HEK293 (cell line): ENCODE measurements around the gene SIX2.

Source experiments
- AEBP2 ChIP-seq: fragments of 450-650 bp; formaldehyde crosslinking; IDR thresholded peaks from 2 replicates; pipeline ENCODE4 v1.5.1; 2016; ENCODE audit warnings: missing biosample characterization, missing genetic modification characterization, borderline replicate concordance
- CTCF ChIP-seq: fragments of 450-650 bp; formaldehyde crosslinking; IDR thresholded peaks from 2 replicates; pipeline ENCODE4 v1.5.1; 2016; ENCODE audit warnings: missing biosample characterization, missing genetic modification characterization
- EGR2 ChIP-seq: fragments of 450-650 bp; formaldehyde crosslinking; IDR thresholded peaks from 2 replicates; pipeline ENCODE4 v1.5.1; 2016; ENCODE audit warnings: low read depth, missing biosample characterization, missing genetic modification characterization
- HIC1 ChIP-seq: fragments of 450-650 bp; formaldehyde crosslinking; IDR thresholded peaks from 2 replicates; pipeline ENCODE4 v1.5.1; 2016; ENCODE audit warnings: missing biosample characterization, missing genetic modification characterization
- HOXD13 ChIP-seq: sonication (generic); formaldehyde crosslinking; IDR thresholded peaks from 2 replicates; pipeline ENCODE4 v1.8.0; 2022; ENCODE audit warnings: missing genetic modification reagents, borderline replicate concordance
- OVOL3 ChIP-seq: fragments of 450-650 bp; formaldehyde crosslinking; IDR thresholded peaks from 2 replicates; pipeline ENCODE4 v1.5.1; 2016; ENCODE audit warnings: missing biosample characterization, missing genetic modification characterization
- PRDM2 ChIP-seq: fragments of 450-650 bp; formaldehyde crosslinking; IDR thresholded peaks from 2 replicates; pipeline ENCODE4 v1.5.1; 2016; ENCODE audit warnings: missing biosample characterization, missing genetic modification characterization, borderline replicate concordance
- REPIN1 ChIP-seq: fragments of 450-650 bp; formaldehyde crosslinking; IDR thresholded peaks from 2 replicates; pipeline ENCODE4 v1.5.1; 2017; ENCODE audit warnings: missing biosample characterization, missing genetic modification characterization, low read depth
- TSHZ1 ChIP-seq: fragments of 450-650 bp; formaldehyde crosslinking; IDR thresholded peaks from 2 replicates; pipeline ENCODE4 v1.5.1; 2016; ENCODE audit warnings: missing biosample characterization, missing genetic modification characterization, borderline replicate concordance
- ZFP69B ChIP-seq: fragments of 450-650 bp; formaldehyde crosslinking; IDR thresholded peaks from 2 replicates; pipeline ENCODE4 v1.5.1; 2016; ENCODE audit warnings: missing biosample characterization, missing genetic modification characterization
- ZNF146 ChIP-seq: fragments of 450-650 bp; formaldehyde crosslinking; IDR thresholded peaks from 2 replicates; pipeline ENCODE4 v1.5.1; 2016; ENCODE audit warnings: missing biosample characterization, missing genetic modification characterization
- ZNF274 ChIP-seq, 2 experiments: fragments of 200-500 bp in 1 of 2; fragments of 450-650 bp in 1 of 2; sonication (Bioruptor generic) in 1 of 2; formaldehyde crosslinking in 1 of 2; IDR thresholded peaks; 2 replicates each; pipeline versions ENCODE4 v1.5.1 to v1.6.1; 2014 to 2016; ENCODE audit warnings: borderline replicate concordance in 1 of 2, inconsistent platforms in 1 of 2, low read length in 1 of 2, missing biosample characterization in 1 of 2, missing genetic modification characterization in 1 of 2
- ZNF37A ChIP-seq: fragments of 450-650 bp; IDR thresholded peaks from 2 replicates; pipeline ENCODE4 v1.5.1; 2018; ENCODE audit warnings: missing biosample characterization, missing genetic modification characterization
- ZNF449 ChIP-seq: fragments of 450-650 bp; formaldehyde crosslinking; IDR thresholded peaks from 2 replicates; pipeline ENCODE4 v1.5.1; 2017; ENCODE audit warnings: missing biosample characterization, mild to moderate bottlenecking, missing genetic modification characterization, moderate library complexity
- ZNF513 ChIP-seq: fragments of 450-650 bp; IDR thresholded peaks from 2 replicates; pipeline ENCODE4 v1.5.1; 2018; ENCODE audit warnings: missing biosample characterization, missing genetic modification characterization
- ZNF548 ChIP-seq: fragments of 450-650 bp; formaldehyde crosslinking; IDR thresholded peaks from 2 replicates; pipeline ENCODE4 v1.5.1; 2016; ENCODE audit warnings: missing biosample characterization, missing genetic modification characterization
- ZSCAN4 ChIP-seq: fragments of 450-650 bp; formaldehyde crosslinking; IDR thresholded peaks from 2 replicates; pipeline ENCODE4 v1.5.1; 2017; ENCODE audit warnings: missing biosample characterization, missing genetic modification characterization

SIX2 gene

GRCh38 chr2:44955593-44956392 is 53.5 kb downstream of the SIX2 start (continued):
- TF ChIP-seq ZNF37A (tag by site-specific recombination) (no peak), HIC1 (tag by site-specific recombination) (no peak), PRDM2 (no peak), TSHZ1 (tag by site-specific recombination) (no peak), ZNF548 (tag by site-specific recombination) (no peak), REPIN1 (tag by site-specific recombination) (no peak), CTCF (tag by site-specific recombination) (peak; percentile 97), HOXD13 (CRISPR knock-in tag) (no peak), AEBP2 (no peak), ZNF449 (tag by site-specific recombination) (no peak), ZNF146 (tag by site-specific recombination) (no peak), ZNF513 (no peak), ZSCAN4 (tag by site-specific recombination) (0 out of 2 replicates have a peak, but pooled peaks have one; percentile 25), EGR2 (tag by site-specific recombination) (peak; percentile 58; the same call in 1 of the 2 replicates), OVOL3 (no peak), ZFP69B (no peak), ZNF274 (IDR thresholded peaks at IDR 0.05; ENCODE audit: low read length) (no peak), ZNF274 (tag by site-specific recombination; IDR thresholded peaks at IDR 0.05; ENCODE audit: borderline replicate concordance) (no peak)
